Measurements from ENCODE around the gene OSTM1. TPM values are rescaled to one million over a fixed set of nuclear protein-coding genes. Genes with fewer than 3 reads are reported as not detected.

OSTM1 gene, protein sequence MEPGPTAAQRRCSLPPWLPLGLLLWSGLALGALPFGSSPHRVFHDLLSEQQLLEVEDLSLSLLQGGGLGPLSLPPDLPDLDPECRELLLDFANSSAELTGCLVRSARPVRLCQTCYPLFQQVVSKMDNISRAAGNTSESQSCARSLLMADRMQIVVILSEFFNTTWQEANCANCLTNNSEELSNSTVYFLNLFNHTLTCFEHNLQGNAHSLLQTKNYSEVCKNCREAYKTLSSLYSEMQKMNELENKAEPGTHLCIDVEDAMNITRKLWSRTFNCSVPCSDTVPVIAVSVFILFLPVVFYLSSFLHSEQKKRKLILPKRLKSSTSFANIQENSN
- total RNA-seq (2021): 20.6 and 20.9 TPM in 2 replicates
- long read RNA-seq, full-length matches to known transcripts: 170 of 193 reads
- long read RNA-seq, partial matches to known transcripts: 8 of 193 reads
- long read RNA-seq, other reads (novel, unspliced or antisense): 15 of 193 reads

DNA sequence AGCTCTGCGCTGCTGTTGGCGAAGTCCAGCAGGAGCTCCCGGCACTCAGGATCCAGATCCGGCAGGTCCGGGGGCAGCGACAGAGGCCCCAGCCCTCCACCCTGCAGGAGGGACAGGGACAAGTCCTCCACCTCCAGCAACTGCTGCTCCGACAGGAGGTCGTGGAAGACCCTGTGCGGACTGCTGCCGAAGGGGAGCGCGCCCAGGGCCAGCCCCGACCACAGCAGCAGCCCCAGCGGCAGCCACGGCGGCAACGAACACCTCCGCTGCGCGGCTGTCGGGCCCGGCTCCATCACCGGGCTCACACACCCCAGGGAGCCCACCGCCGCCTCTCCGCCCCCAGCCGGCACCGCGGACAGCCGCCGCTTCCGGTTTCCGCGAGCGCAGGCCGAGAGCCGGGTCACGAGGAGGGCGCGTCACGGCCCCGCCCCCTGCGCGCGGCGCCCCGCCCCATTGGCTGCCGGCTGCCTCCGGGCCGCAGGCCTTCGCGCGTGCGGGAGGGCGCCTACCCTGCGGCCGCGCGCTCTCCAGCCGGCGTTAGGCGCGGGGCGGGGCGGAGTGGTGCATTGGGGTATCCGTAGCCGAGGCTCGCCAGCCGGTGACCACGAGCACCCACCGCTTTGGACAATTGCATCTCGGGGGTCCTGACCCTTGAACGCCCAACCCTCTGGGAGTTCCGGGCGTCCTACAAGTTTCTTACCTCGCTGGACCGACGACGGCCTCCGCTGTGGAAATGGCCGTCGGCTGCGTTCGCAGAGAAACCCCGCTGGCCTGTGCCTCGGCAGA, at the start of gene OSTM1:
TSS of gene OSTM1 (minus strand) at position 383 of the 786 bp plus-strand sequence. CDS start at position 293, 90 bp downstream.
- no peak within 1 kb of the TSS for H2AK5ac ChIP-seq (ENCODE audit: insufficient read length, low read length)
- Mint-ChIP-seq H3K27ac (peak within 1 kb of the TSS in 2 of 3 experiments; percentile 40 to 81; a peak in 3 of 7 replicates), H3K36me3 (ENCODE audit: insufficient read depth in 1 of 3, low read depth in 3 of 3) (no peaks in the 10 kb centered on the region; a peak in 1 of 7 replicates), H3K4me1 (peaks cover 24 to 32% of the 10 kb centered on the region in 2 experiments), H3K27me3 (ENCODE audit: low read depth) (peaks cover 23% of the 10 kb centered on the region), H3K4me3 (peak within 1 kb of the TSS; percentile 78 to 80), H3K9me3 (peaks cover 0 to 3% of the 10 kb centered on the region in 2 experiments; a peak in 2 of 5 replicates)
- H2BK20ac ChIP-seq (ENCODE audit: low read depth, low read length, poor library complexity, severe bottlenecking): no peak within 1 kb of the TSS
- H3K4me2 ChIP-seq (ENCODE audit: insufficient read depth, insufficient read length, low read length): peak within 1 kb of the TSS; percentile 84
- no peak within 1 kb of the TSS for H2BK5ac ChIP-seq (ENCODE audit: insufficient read length, low read length)
- H3K27me3 ChIP-seq (ENCODE audit: insufficient read depth, low read length): no peaks in the 10 kb centered on the region; the same call in 1 of the 2 replicates
- no peaks in the 10 kb centered on the region; the same call in 1 of the 2 replicates for H3K79me2 ChIP-seq (ENCODE audit: insufficient read depth, low read length)
- H3K14ac ChIP-seq (ENCODE audit: insufficient read depth, low read length): peak within 1 kb of the TSS; percentile 100
- no peak within 1 kb of the TSS for H4K8ac ChIP-seq (replicated peaks; ENCODE audit: insufficient read length, low read depth, low read length)
- TF ChIP-seq, protein P1, sequence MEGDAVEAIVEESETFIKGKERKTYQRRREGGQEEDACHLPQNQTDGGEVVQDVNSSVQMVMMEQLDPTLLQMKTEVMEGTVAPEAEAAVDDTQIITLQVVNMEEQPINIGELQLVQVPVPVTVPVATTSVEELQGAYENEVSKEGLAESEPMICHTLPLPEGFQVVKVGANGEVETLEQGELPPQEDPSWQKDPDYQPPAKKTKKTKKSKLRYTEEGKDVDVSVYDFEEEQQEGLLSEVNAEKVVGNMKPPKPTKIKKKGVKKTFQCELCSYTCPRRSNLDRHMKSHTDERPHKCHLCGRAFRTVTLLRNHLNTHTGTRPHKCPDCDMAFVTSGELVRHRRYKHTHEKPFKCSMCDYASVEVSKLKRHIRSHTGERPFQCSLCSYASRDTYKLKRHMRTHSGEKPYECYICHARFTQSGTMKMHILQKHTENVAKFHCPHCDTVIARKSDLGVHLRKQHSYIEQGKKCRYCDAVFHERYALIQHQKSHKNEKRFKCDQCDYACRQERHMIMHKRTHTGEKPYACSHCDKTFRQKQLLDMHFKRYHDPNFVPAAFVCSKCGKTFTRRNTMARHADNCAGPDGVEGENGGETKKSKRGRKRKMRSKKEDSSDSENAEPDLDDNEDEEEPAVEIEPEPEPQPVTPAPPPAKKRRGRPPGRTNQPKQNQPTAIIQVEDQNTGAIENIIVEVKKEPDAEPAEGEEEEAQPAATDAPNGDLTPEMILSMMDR (conservative IDR thresholded peaks at IDR 0.05): no peak
- no peak within 1 kb of the TSS for H3K23ac ChIP-seq (ENCODE audit: insufficient read length, low read depth, low read length)
- no peak within 1 kb of the TSS for H2AFZ ChIP-seq (ENCODE audit: low read length)
- no peaks in the 10 kb centered on the region for H3K79me1 ChIP-seq (ENCODE audit: insufficient read depth, low read depth, low read length, poor library complexity, severe bottlenecking)
- peak; percentile 94 for DNase-seq
- no peak within 1 kb of the TSS for H3K56ac ChIP-seq (ENCODE audit: insufficient read length, low read depth, low read length)
- H3K23me2 ChIP-seq (ENCODE audit: insufficient read length, low read depth, low read length, poor library complexity, severe bottlenecking): peaks cover 8% of the 10 kb centered on the region
- no peaks in the 10 kb centered on the region for H4K20me1 ChIP-seq (ENCODE audit: control insufficient read depth, insufficient read depth, insufficient read length)
- peak within 1 kb of the TSS; percentile 39 for H2BK120ac ChIP-seq (ENCODE audit: low read depth, low read length, poor library complexity, severe bottlenecking)
- H3K9me3 ChIP-seq (ENCODE audit: control insufficient read depth, low read depth, low read length): no peaks in the 10 kb centered on the region
- WGBS (ENCODE audit: extremely low coverage, insufficient read length, low lambda C conversion rate): no CpG with 5 or more reads among the region's 86 CpGs
- peak within 1 kb of the TSS; percentile 76 for H3K9ac ChIP-seq (ENCODE audit: extremely low read depth, insufficient read length, low read length)
- H3K4me1 ChIP-seq (ENCODE audit: insufficient read depth, low read length): peaks cover 7% of the 10 kb centered on the region; the same call in 1 of the 2 replicates
- no peak within 1 kb of the TSS for H3T11ph ChIP-seq (ENCODE audit: low read length)
- no peak within 1 kb of the TSS for H4K91ac ChIP-seq (ENCODE audit: insufficient read length, low read depth, low read length)
- peak within 1 kb of the TSS; percentile 99 for H3K18ac ChIP-seq (ENCODE audit: insufficient read length, low read depth, low read length)
- H4K5ac ChIP-seq (ENCODE audit: insufficient read length, low read depth, low read length): no peak within 1 kb of the TSS
- no peak within 1 kb of the TSS; the same call in 1 of the 2 replicates for H3K4ac ChIP-seq (ENCODE audit: low read depth, low read length)
- H3K27ac ChIP-seq (ENCODE audit: insufficient read length, low read depth, low read length): no peak within 1 kb of the TSS
- no peak within 1 kb of the TSS for H2BK12ac ChIP-seq (ENCODE audit: insufficient read length, low read depth, low read length)
- 0 out of 2 replicates have a peak within 1 kb of the TSS, but pooled peaks have one; percentile 28 for H2BK15ac ChIP-seq (ENCODE audit: low read depth, low read length)

All from H9 (cell line).